IPS-18a (cell line): ENCODE measurements around the gene MLXIPL.
"Not testable (repeated sequence)": the region's sequence is repeated elsewhere in the genome, so short reads cannot be mapped to it uniquely, and the experiment has no call there.

Source experiments
- H3K27ac ChIP-seq: one replicate; pipeline ENCODE4 v1.5.1; 2013; ENCODE audit warnings: low read length
- H3K27me3 ChIP-seq: one replicate; pipeline ENCODE4 v1.6.1; 2013; ENCODE audit warnings: mild to moderate bottlenecking, low read length; ENCODE audit not compliant: control insufficient read depth, insufficient read depth
- H3K36me3 ChIP-seq: one replicate; pipeline ENCODE4 v1.6.1; 2013; ENCODE audit warnings: low read depth, low read length; ENCODE audit not compliant: control insufficient read depth
- H3K4me1 ChIP-seq: one replicate; pipeline ENCODE4 v1.6.1; 2013; ENCODE audit warnings: low read depth, low read length; ENCODE audit not compliant: control insufficient read depth
- H3K4me3 ChIP-seq: one replicate; pipeline ENCODE4 v1.5.1; 2013; ENCODE audit warnings: low read length
- H3K9ac ChIP-seq: one replicate; pipeline ENCODE4 v1.6.1; 2013; ENCODE audit warnings: mild to moderate bottlenecking, low read length, moderate library complexity
- H3K9me3 ChIP-seq: one replicate; pipeline ENCODE4 v1.6.1; 2013; ENCODE audit warnings: low read depth, low read length; ENCODE audit not compliant: control insufficient read depth

Gene MLXIPL

GRCh38 chr7:73586911-73587310, 37.4 kb downstream of the MLXIPL start:
- Histone ChIP-seq H3K9ac (no peak overlapping the region), H3K27ac (no peak overlapping the region), H3K27me3 (peaks cover 42% of the 10 kb centered on the region), H3K4me1 (no peaks in the 10 kb centered on the region), H3K9me3 (no peaks in the 10 kb centered on the region), H3K36me3 (no peaks in the 10 kb centered on the region), H3K4me3 (no peak overlapping the region)

GRCh38 chr7:73585196-73585595, 39.1 kb downstream of the MLXIPL start:
- no peak overlapping the region for H3K9ac ChIP-seq
- no peaks in the 10 kb centered on the region for H3K9me3 ChIP-seq
- no peak overlapping the region for H3K27ac ChIP-seq
- no peaks in the 10 kb centered on the region for H3K4me1 ChIP-seq
- no peaks in the 10 kb centered on the region for H3K36me3 ChIP-seq
- H3K27me3 ChIP-seq, result peaks cover 47% of the 10 kb centered on the region
- H3K4me3 ChIP-seq, result no peak overlapping the region

- H3K4me3 ChIP-seq, result no peak overlapping the region
- no peaks in the 10 kb centered on the region for H3K36me3 ChIP-seq
- H3K9me3 ChIP-seq, result no peaks in the 10 kb centered on the region
- H3K4me1 ChIP-seq, result no peaks in the 10 kb centered on the region
- no peak overlapping the region for H3K27ac ChIP-seq
- H3K9ac ChIP-seq, result no peak overlapping the region
- peaks cover 47% of the 10 kb centered on the region for H3K27me3 ChIP-seq
These were observed 41.6 kb downstream of the MLXIPL start for GRCh38 chr7:73582664-73583202.

- H3K27ac ChIP-seq, H3K36me3 ChIP-seq, H3K9ac ChIP-seq, H3K4me3 ChIP-seq, H3K4me1 ChIP-seq, H3K9me3 ChIP-seq: not testable (repeated sequence)
- H3K27me3 ChIP-seq, result peaks cover 40% of the 10 kb centered on the region
These were observed 43.3 kb downstream of the MLXIPL start for GRCh38 chr7:73581006-73581405.

- Histone ChIP-seq H3K27me3 (peaks cover 25% of the 10 kb centered on the region), H3K36me3 (peaks cover 10% of the 10 kb centered on the region), H3K4me1 (no peaks in the 10 kb centered on the region), H3K9me3 (no peaks in the 10 kb centered on the region), H3K4me3 (peak within 1 kb of the TSS; percentile 89), H3K27ac (no peak within 1 kb of the TSS), H3K9ac (peak within 1 kb of the TSS; percentile 87)
These were observed 45.8 kb downstream of the MLXIPL start, which contains the start of gene TBL2 for GRCh38 chr7:73578342-73579128. TBL2 (minus strand) TSS chr7:73578579; CDS start chr7:73578549, 30 bp downstream.

- peak overlapping the region; percentile 89 for H3K4me3 ChIP-seq
- no peaks in the 10 kb centered on the region for H3K4me1 ChIP-seq
- no peak overlapping the region for H3K27ac ChIP-seq
- H3K27me3 ChIP-seq, result peaks cover 18% of the 10 kb centered on the region
- peaks cover 18% of the 10 kb centered on the region for H3K36me3 ChIP-seq
- no peaks in the 10 kb centered on the region for H3K9me3 ChIP-seq
- H3K9ac ChIP-seq, result peak overlapping the region; percentile 87
These were observed 46.5 kb downstream of the MLXIPL start for GRCh38 chr7:73577627-73578341.

- no peaks in the 10 kb centered on the region for H3K4me1 ChIP-seq
- H3K27me3 ChIP-seq, result peaks cover 6% of the 10 kb centered on the region
- H3K9ac ChIP-seq, result no peak overlapping the region
- peaks cover 48% of the 10 kb centered on the region for H3K36me3 ChIP-seq
- H3K9me3 ChIP-seq, result no peaks in the 10 kb centered on the region
- H3K4me3 ChIP-seq, result no peak overlapping the region
- no peak overlapping the region for H3K27ac ChIP-seq
These were observed 50.5 kb downstream of the MLXIPL start for GRCh38 chr7:73573791-73574190.

- peaks cover 48% of the 10 kb centered on the region for H3K36me3 ChIP-seq
- H3K4me1 ChIP-seq, result no peaks in the 10 kb centered on the region
- peaks cover 6% of the 10 kb centered on the region for H3K27me3 ChIP-seq
- H3K9me3 ChIP-seq, result no peaks in the 10 kb centered on the region
- H3K4me3 ChIP-seq, result no peak overlapping the region
- H3K27ac ChIP-seq, result no peak overlapping the region
- no peak overlapping the region for H3K9ac ChIP-seq
These were observed 51.0 kb downstream of the MLXIPL start for GRCh38 chr7:73573276-73573675.

GRCh38 chr7:73572767-73573186, 51.5 kb downstream of the MLXIPL start:
- Histone ChIP-seq H3K36me3 (peaks cover 48% of the 10 kb centered on the region), H3K27ac (no peak overlapping the region), H3K4me1 (no peaks in the 10 kb centered on the region), H3K27me3 (peaks cover 4% of the 10 kb centered on the region), H3K4me3 (no peak overlapping the region), H3K9ac (no peak overlapping the region), H3K9me3 (no peaks in the 10 kb centered on the region)

- H3K27ac ChIP-seq, result no peak overlapping the region
- H3K36me3 ChIP-seq, result peaks cover 48% of the 10 kb centered on the region
- H3K9ac ChIP-seq, result no peak overlapping the region
- H3K4me1 ChIP-seq, result no peaks in the 10 kb centered on the region
- no peaks in the 10 kb centered on the region for H3K9me3 ChIP-seq
- H3K27me3 ChIP-seq, result no peaks in the 10 kb centered on the region
- no peak overlapping the region for H3K4me3 ChIP-seq
These were observed 53.3 kb downstream of the MLXIPL start for GRCh38 chr7:73570977-73571376.

GRCh38 chr7:73570521-73570920, 53.8 kb downstream of the MLXIPL start:
- Histone ChIP-seq H3K9me3 (no peaks in the 10 kb centered on the region), H3K27ac (no peak overlapping the region), H3K4me1 (no peaks in the 10 kb centered on the region), H3K36me3 (peaks cover 48% of the 10 kb centered on the region), H3K9ac (no peak overlapping the region), H3K27me3 (no peaks in the 10 kb centered on the region), H3K4me3 (no peak overlapping the region)
